HG03442 (cell line): ENCODE results near the gene ARID2.

ENCODE experiments used
- ATAC-seq: cut with Tn5 transposase; IDR thresholded peaks from one replicate; pipeline ENCODE4 v1.9.1; 2021; ENCODE audit warnings: mild to moderate bottlenecking, moderate library complexity; ENCODE audit not compliant: unreplicated experiment

The ARID2 gene, protein sequence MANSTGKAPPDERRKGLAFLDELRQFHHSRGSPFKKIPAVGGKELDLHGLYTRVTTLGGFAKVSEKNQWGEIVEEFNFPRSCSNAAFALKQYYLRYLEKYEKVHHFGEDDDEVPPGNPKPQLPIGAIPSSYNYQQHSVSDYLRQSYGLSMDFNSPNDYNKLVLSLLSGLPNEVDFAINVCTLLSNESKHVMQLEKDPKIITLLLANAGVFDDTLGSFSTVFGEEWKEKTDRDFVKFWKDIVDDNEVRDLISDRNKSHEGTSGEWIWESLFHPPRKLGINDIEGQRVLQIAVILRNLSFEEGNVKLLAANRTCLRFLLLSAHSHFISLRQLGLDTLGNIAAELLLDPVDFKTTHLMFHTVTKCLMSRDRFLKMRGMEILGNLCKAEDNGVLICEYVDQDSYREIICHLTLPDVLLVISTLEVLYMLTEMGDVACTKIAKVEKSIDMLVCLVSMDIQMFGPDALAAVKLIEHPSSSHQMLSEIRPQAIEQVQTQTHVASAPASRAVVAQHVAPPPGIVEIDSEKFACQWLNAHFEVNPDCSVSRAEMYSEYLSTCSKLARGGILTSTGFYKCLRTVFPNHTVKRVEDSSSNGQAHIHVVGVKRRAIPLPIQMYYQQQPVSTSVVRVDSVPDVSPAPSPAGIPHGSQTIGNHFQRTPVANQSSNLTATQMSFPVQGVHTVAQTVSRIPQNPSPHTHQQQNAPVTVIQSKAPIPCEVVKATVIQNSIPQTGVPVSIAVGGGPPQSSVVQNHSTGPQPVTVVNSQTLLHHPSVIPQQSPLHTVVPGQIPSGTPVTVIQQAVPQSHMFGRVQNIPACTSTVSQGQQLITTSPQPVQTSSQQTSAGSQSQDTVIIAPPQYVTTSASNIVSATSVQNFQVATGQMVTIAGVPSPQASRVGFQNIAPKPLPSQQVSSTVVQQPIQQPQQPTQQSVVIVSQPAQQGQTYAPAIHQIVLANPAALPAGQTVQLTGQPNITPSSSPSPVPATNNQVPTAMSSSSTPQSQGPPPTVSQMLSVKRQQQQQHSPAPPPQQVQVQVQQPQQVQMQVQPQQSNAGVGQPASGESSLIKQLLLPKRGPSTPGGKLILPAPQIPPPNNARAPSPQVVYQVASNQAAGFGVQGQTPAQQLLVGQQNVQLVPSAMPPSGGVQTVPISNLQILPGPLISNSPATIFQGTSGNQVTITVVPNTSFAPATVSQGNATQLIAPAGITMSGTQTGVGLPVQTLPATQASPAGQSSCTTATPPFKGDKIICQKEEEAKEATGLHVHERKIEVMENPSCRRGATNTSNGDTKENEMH (N-terminal part only)

DNA sequence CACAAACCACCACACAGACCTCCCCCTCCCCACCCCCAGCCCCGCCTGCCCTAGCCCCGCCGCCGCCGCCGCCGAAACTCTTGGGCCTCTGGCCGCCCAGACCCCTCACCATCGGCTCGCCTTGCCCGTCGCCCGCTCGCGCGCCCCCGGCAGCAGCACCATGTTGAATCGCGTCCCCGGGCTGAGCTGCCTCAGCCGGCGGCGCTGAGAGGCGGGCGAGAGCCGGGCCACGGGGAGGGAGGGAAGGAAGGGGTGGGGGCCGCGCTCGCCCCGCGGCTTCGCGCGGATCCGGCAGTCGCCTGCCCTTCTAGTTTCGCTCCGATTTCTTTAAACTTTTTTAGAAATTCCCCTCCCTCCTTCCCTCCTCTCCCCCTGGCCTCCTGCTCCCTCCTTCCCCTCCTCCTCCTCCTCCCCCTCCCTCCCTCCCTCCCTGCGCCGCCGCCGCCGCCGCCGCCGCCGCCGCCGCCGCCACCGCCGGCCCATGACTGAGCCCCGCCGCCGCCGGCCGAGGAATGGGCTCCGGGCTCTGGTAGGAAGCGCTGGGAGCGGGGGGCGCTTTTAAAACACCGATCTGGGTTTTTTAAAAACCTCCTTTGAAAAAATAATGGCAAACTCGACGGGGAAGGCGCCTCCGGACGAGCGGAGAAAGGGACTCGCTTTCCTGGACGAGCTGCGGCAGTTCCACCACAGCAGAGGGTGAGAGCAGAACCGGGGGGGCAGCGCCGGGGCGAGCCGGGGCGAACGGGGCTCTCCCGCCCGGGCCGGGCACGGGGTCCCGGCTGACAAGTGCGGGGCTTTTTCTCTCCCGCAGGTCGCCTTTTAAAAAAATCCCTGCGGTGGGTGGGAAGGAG is at the start of gene ARID2:
Gene ARID2 (plus strand): TSS at position 474 of the 851 bp plus-strand sequence. CDS start 131 bp downstream, at position 605.
- peak; percentile 2 for ATAC-seq

DNA sequence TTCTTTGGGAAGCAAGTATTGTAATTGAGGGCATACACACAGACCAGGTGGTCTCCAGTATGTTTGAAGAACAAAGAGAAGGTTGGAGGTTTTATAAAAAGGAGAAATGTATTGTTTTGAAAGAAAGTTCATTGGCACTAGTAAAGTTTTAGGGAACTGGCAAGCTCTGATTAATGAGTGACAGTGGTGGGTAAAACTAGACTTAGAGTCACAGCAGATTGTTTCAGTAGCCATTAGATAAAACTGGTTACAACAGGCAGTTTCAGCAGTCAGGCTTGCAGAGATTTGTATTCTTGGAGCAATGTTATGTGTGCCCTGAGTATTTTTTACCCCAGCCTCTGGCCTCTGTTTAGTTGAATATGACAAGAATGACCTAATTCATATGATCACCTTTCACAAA is 49.1 kb upstream of the ARID2 start:
- ATAC-seq = no peak

DNA sequence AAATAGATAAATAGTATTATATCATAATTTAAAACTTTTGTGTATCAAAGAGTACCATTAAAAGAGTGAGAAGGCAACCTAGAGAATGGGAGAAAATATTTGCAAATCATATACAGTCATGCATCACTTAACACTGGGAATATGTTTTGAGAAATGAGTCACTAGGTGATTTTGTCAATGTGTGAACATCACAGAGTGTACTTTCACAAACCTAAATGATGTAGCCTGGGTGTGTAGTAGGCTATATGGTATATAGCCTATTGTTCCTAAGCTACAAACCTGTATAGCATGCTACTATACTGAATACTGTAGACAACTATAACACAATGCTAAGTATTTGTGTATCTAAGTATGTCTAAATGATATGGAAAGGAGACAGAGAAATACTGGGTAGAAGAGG is 48.0 kb upstream of the ARID2 start:
- no peak for ATAC-seq

DNA sequence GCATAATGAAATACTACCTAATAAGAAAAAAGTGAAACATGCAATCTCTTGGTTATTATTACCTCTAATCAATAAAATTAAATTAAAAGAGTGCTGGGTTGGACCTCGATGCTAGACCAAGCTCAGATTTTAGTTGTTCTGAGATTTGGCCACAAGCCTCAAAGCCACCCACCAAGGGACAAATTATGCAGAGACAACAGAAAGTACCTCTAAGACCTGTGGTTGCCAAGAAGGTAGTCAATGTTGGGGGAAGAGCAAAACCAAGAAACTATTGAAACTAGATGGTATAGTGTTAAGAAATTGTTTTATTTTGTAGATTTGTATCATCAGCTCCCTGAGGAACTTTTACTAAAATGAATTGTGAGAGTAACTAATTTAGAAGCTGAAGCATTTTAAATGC is 43.8 kb upstream of the ARID2 start:
- no peak for ATAC-seq

DNA sequence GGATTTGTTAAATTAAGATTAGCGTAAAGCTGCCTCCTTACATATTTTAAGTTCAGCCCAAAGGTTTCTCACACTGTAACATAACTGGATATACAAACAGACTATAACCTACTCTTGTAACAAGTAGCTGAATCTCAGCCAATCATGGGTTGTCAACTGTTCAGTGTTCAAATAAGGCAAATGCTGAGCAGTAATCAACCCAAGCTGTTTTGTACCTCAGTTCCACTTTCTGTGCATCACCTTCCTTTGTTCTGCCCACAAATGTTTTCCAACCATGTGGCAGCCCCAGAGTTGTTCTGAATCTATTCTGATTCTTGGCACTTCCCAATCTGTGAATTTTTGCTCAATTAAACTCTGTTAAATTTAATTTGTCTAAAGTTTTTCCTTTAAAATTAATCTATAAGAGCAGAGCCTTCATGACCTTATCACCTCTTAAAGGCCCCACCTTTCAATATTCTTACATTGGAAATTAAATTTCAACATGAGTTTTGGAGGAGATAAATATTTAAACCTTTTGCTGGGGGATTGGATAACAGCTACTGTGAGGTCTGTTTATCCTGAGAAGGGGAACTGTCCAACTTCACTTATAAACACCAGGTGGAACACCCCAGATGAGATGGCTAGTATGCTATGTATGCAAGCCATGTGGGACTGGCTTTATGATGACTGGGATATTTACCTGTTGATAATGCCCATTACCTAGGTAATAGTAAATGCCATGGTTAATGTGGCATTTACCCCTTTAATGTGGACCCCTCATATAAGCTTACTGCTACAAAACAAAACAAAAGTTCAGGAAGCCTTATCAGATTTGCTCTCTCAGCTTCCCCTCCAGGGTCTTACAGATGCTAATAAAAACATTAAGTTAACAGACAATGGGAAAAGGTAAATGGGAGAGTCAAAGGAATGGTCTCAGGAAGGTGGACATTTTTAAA is 42.2 kb upstream of the ARID2 start:
- ATAC-seq = no peak

DNA sequence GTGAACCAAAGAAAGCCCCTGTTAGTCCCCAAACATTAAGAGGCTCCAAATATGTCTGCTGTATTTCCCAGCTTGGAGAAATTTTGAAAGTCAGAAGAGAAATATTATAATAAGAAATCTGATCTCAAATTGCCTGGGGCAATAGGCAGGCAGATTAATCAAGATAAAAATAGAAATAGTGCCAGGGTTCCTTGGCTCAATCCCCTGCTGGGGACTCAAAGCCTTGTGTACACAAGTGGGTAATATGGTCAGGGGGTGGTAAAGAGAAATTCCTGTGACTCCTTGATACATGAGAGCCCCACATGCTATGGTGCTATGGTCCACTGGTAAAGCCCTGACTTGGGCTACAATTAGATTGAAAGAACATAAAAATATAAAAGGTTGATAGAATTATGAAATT is 41.3 kb upstream of the ARID2 start:
- no peak for ATAC-seq

DNA sequence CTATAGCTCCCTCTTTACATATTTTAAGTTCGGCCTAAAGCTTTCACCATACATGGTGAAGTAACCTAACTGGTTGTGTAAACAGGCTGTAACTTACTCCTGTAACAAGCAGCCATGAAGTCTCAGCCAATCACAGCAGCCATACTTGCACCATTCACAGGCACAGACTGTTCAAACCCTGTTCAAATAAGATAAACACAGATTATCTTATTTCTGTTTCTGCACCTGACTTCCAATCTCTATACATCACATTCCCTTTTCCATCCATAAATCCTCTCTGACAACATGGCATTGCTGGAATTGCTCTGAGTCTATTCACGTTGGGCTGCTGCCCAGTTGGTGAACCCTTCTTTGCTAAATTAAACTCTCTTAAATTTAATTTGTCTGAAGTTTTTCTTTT is 34.5 kb upstream of the ARID2 start:
- no peak for ATAC-seq

DNA sequence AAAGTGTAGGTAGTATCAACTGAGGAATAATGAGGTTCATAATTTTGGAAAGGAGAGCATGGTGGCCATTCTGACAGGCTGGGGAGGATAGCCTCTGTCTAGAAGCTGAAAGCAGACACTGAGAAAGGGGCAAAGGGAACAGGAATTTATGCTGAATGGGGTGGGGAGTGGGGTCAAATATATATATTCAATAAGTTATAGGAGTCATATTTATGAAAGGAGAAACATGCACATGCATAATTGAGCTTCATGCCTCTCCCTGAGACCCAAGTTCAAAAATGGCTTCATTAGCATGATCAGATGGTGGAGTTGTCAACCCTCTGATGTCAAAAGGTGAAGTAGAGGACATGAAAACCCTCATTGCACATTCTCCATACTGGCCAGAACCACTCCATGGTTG is 33.9 kb upstream of the ARID2 start:
- no peak for ATAC-seq

DNA sequence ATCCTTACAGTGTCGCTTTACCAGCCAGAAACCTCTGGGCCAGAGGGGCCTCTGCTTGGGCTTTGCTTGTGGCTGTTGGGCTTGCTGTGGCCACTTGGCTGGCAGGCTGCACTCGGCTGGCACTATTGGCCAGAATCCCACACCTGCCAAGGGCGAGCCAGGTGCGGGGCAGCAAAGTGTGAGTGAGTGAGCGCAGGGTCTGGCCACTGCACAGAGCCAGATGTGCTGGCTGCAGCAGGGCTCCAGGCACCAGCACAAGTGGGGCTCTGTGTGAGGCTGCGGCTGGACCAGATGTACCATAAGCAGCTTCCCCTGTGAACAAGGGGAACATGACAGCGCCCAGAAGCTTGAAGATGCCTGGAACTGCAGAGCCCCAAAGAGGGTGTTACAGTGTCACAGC is 33.5 kb upstream of the ARID2 start:
- ATAC-seq = no peak

DNA sequence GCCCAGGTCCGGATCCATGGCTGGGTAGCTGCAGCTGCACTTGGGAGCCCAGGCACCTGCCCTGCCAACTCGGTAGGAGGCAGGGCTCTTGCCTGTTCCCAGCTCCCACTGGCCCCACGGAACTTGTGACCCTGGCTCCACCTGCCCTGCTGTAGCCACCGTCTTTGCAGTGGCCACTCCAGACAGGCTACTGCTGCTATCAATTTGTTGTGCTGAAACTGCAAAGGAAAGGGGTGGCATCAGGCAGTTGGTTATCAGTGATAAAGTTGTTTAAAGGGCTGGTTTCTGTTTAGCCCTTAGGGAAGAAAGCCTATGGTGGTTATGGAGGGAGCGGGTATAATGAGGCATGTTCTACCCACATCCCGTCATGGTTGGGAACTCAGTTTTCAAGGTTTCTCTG is 32.1 kb upstream of the ARID2 start:
- ATAC-seq = no peak

DNA sequence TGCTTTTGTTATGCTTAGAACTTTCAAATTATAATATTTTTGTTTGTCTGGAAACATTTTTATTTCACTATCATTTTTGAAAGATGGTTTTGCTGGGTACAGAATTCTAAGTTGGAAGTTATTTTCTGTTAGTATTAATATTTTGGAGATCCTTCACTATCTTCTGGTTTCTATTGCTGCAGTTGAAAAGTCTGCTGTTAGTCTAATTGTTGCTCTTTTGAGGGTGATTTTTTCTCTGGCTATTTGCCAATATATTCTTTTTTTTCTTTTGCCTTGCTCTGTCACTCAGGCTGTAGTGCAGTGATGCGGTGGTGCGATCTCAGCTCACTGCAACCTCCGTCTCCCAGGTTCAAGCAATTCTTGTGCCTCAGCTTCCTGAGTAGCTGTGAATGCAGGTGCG is 28.2 kb upstream of the ARID2 start:
- ATAC-seq = no peak

DNA sequence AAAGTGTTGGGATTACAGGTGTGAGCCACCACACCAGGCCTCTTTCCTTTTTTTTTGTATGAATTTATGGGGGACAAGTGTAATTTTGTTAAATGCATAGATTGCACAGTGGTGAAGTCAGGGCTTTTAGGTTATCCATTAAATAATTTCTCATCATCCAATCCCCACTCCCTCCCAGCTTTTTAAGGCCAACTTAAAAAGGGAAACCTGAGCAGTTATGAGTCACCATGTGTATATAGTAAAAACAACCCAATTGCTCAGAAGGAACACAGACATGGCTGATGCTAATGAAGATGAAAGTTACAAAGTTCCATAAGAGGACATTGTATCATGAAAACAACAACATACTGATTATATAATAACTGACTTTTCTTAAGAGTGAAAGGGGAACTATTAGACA is 25.6 kb upstream of the ARID2 start:
- ATAC-seq = no peak

DNA sequence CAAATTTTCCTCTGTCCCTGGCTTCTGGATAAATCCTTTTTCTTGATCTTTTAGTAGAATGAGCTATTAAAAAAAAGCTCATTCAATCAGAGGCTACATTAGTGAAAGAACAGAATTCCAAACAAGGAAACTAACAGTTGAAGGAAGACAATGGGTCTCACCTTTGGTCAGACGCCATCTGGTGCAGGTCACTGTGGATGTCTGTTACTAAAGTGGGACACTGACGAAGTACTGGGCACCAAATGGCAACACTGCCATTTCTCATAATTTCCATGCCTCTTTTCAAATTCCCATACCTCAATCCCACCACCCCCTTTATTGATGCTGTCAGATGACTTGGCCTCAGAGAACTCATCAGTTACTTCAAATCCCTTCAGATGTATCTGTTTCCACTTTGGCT is 24.5 kb upstream of the ARID2 start:
- ATAC-seq = no peak

DNA sequence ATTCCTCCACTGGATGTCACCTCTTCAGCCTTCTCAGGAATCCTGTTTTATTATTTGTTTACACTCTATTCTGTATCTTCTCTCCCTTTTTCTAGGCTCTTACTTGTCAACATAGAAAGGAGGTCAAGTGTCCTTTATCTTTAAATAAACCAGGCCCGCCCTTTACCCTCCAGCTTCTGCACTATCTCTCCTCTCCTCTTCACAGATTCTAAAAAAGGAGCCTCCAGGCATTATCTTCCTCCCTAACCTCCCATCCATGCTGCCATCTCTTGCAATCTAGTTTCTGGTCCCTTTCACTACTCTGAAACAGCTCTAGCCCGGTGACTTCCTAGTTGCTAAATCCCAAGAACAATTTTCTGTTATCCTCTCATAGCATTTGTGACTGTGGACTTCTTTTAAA is 24.1 kb upstream of the ARID2 start:
- no peak for ATAC-seq

DNA sequence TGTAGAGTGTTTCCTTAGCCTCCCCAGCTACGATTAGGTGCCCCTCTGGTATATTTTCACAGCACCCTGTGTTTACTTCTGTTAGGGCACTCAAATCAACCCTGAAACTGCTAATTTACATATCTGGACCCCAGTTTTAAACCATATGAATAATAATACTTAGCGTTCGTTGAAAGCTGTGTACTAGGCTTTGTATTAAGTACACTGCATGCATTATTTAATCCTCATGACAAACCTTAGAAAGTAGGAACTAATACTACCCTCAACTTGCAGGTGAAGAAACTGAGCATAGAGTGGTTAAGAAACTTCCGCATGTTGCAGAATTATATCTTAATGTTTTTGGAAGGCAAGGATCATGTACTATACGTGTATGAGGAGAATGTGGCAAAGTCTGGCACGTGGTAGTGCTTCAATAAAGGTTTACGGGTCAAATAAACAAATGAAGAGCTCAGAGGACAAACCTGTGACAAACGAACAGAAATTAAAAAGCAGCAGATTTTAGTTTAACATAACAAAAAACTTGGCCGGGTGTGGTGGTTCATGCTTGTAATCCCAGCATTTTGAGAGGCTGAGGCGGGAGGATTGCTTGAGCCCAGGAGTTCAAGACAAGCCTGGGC is 22.2 kb upstream of the ARID2 start:
- no peak for ATAC-seq

DNA sequence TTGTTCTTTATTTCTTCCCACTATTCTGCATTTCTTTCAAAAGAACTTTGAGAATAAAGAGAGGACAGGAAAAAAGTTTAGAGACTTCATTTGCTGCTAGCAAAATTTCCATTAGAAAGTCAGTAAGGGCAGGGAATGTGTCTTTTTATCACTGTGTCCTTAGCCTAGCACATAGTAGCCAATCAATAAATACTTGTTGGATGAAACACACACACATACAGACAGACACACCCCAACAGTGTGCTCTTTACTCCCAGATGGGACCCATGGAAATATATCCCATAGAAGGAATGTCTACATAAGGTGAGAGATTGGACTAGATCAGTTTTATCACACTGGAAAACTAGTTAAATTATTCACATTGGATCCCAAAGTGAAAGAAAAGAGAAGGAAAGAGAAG is 21.1 kb upstream of the ARID2 start:
- ATAC-seq = no peak

DNA sequence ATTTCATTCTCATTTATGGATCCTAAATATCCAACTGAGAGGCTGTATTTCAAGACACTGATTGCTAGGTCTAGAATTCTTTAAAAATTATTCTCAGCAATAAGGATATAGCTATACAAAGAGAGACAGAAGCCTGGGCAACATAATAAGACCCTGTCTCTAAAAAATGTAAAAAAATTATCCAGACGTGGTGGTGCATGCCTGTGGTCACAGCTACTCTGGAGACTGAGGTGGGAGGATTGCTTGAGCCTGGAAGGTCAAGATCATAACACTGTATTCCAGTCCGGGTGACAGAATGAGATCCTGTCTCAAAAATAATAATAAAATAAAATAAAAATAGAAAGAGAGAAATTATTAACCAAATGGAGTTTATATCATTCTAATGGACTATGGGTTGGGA is 20.6 kb upstream of the ARID2 start:
- no peak for ATAC-seq

DNA sequence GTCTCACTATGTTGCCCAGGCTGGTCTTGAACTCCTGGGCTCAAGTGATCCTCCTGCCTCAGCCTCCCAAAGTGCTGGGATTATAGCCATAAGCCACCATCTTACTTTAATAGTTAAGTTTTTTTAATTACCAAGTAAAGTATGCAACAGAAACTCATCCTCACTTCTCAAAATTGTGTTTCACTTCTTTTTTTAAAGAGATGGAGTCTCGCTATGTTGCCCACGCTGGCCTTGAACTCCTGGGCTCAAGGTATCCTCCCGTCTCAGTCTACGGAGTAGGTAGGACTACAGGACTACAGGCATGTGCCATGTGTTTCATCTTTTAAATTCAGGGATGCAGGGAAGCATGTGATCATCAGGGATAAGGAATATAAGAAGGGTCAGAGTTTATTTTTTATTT is 17.2 kb upstream of the ARID2 start:
- ATAC-seq = no peak

DNA sequence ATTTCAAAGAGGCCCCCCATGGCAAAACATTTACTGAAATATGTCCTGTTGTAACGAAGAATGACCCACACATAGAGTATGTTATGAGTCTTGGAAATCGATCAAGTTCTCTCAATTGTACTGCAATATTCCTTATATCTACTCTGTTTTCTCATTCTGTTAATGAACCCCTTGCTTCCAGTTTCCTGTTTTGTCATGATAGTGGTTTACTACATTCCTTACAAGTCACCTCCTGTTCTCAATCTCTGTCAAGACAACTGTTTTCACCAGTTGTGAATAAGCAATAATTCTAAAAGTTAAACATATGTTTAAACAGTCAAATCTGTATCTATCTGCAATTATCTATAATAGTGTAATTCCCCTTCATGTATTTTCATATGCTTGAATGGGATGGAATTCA is 16.4 kb upstream of the ARID2 start:
- no peak for ATAC-seq
